HEK293 (cell line): ENCODE results near the gene NUP54.

Source experiments
- CTCF ChIA-PET: fragments of 350-600 bp; formaldehyde crosslinking; extraction: SDS; loops from one replicate; lab custom pipeline; 2021; ENCODE audit warnings: antibody characterized with exemption; lab: Yijun Ruan, JAX
- POLR2A ChIA-PET: fragments of 300-600 bp; formaldehyde crosslinking; extraction: SDS; loops from one replicate; lab custom pipeline; 2020; ENCODE audit warnings: antibody characterized with exemption, inconsistent platforms; lab: Yijun Ruan, JAX
- H3K27ac ChIP-seq: fragments of 200-500 bp; sonication (Bioruptor generic); 2 replicates; pipeline ENCODE4 v1.5.1; 2014; ENCODE audit warnings: low read depth, low read length, control low read depth, inconsistent platforms; ENCODE audit errors: extremely low read depth
- H3K36me3 ChIP-seq, 2 experiments: fragments of 200-500 bp in 1 of 2; sonication (Bioruptor generic) in 1 of 2; 1 replicate in 1 of 2; 2 replicates in 1 of 2; pipeline ENCODE4 v1.5.1; 2014 to 2017; ENCODE audit warnings: inconsistent platforms in 2 of 2, low read length in 2 of 2; ENCODE audit not compliant: control insufficient read depth in 2 of 2, insufficient read depth in 1 of 2
- H3K4me1 ChIP-seq: fragments of 200-500 bp; sonication (Bioruptor generic); 2 replicates; pipeline ENCODE4 v1.5.1; 2014; ENCODE audit warnings: mild to moderate bottlenecking, low read length, inconsistent platforms; ENCODE audit not compliant: control insufficient read depth, insufficient read depth
- H3K4me3 ChIP-seq: 2 replicates; pipeline ENCODE4 v1.5.1; 2011; ENCODE audit warnings: low read depth, mild to moderate bottlenecking, control low read depth, low read length, moderate library complexity
- H3K9me3 ChIP-seq: fragments of 200-500 bp; sonication (Bioruptor generic); 2 replicates; pipeline ENCODE4 v1.5.1; 2014; ENCODE audit warnings: low read depth, low read length, inconsistent platforms; ENCODE audit not compliant: control insufficient read depth, insufficient read depth
- GLIS1 ChIP-seq: fragments of 450-650 bp; formaldehyde crosslinking; IDR thresholded peaks from 2 replicates; pipeline ENCODE4 v1.5.1; 2016; ENCODE audit warnings: missing biosample characterization, missing genetic modification characterization
- PATZ1 ChIP-seq: fragments of 450-650 bp; formaldehyde crosslinking; IDR thresholded peaks from 2 replicates; pipeline ENCODE4 v1.5.1; 2016; ENCODE audit warnings: missing biosample characterization, missing genetic modification characterization
- PRDM2 ChIP-seq: fragments of 450-650 bp; formaldehyde crosslinking; IDR thresholded peaks from 2 replicates; pipeline ENCODE4 v1.5.1; 2016; ENCODE audit warnings: missing biosample characterization, missing genetic modification characterization, borderline replicate concordance
- SCRT2 ChIP-seq: fragments of 450-650 bp; formaldehyde crosslinking; IDR thresholded peaks from 2 replicates; pipeline ENCODE4 v1.5.1; 2016; ENCODE audit warnings: missing biosample characterization, missing genetic modification characterization
- YY1 ChIP-seq: fragments of 450-650 bp; formaldehyde crosslinking; IDR thresholded peaks from 2 replicates; pipeline ENCODE4 v1.5.1; 2018; ENCODE audit warnings: missing biosample characterization, missing genetic modification characterization
- YY2 ChIP-seq: fragments of 450-650 bp; formaldehyde crosslinking; IDR thresholded peaks from 2 replicates; pipeline ENCODE4 v1.5.1; 2016; ENCODE audit warnings: missing biosample characterization, missing genetic modification characterization
- ZBTB17 ChIP-seq: fragments of 450-650 bp; formaldehyde crosslinking; IDR thresholded peaks from 2 replicates; pipeline ENCODE4 v1.5.1; 2016; ENCODE audit warnings: missing biosample characterization, missing genetic modification characterization
- ZBTB21 ChIP-seq: fragments of 450-650 bp; formaldehyde crosslinking; IDR thresholded peaks from 2 replicates; pipeline ENCODE4 v1.5.1; 2017; ENCODE audit warnings: missing biosample characterization, missing genetic modification characterization
- ZFP41 ChIP-seq: fragments of 450-650 bp; formaldehyde crosslinking; IDR thresholded peaks from 2 replicates; pipeline ENCODE4 v1.5.1; 2016; ENCODE audit warnings: missing biosample characterization, missing genetic modification characterization, borderline replicate concordance
- ZNF112 ChIP-seq: fragments of 450-650 bp; formaldehyde crosslinking; IDR thresholded peaks from 2 replicates; pipeline ENCODE4 v1.5.0; 2017; ENCODE audit warnings: missing biosample characterization, missing genetic modification characterization
- ZNF140 ChIP-seq: fragments of 450-650 bp; formaldehyde crosslinking; IDR thresholded peaks from 2 replicates; pipeline ENCODE4 v1.5.1; 2016; ENCODE audit warnings: missing biosample characterization, missing genetic modification characterization
- ZNF16 ChIP-seq: fragments of 450-650 bp; formaldehyde crosslinking; IDR thresholded peaks from 2 replicates; pipeline ENCODE4 v1.5.1; 2016; ENCODE audit warnings: low read depth, missing biosample characterization, missing genetic modification characterization
- ZNF214 ChIP-seq: fragments of 450-650 bp; formaldehyde crosslinking; IDR thresholded peaks from 2 replicates; pipeline ENCODE4 v1.5.1; 2017; ENCODE audit warnings: missing biosample characterization, mild to moderate bottlenecking, missing genetic modification characterization, borderline replicate concordance
- ZNF335 ChIP-seq: fragments of 450-650 bp; formaldehyde crosslinking; conservative IDR thresholded peaks from 2 replicates; pipeline ENCODE4 v1.5.1; 2016; ENCODE audit warnings: missing biosample characterization, missing genetic modification characterization
- ZNF391 ChIP-seq: fragments of 450-650 bp; formaldehyde crosslinking; IDR thresholded peaks from 2 replicates; pipeline ENCODE4 v1.5.1; 2016; ENCODE audit warnings: low read depth, missing biosample characterization, missing genetic modification characterization, borderline replicate concordance
- ZNF473 ChIP-seq: fragments of 450-650 bp; formaldehyde crosslinking; IDR thresholded peaks from 2 replicates; pipeline ENCODE4 v1.5.1; 2017; ENCODE audit warnings: missing biosample characterization, missing genetic modification characterization
- ZNF555 ChIP-seq: fragments of 450-650 bp; formaldehyde crosslinking; conservative IDR thresholded peaks from 2 replicates; pipeline ENCODE4 v1.5.1; 2017; ENCODE audit warnings: missing biosample characterization, mild to moderate bottlenecking, missing genetic modification characterization, inconsistent platforms
- ZNF571 ChIP-seq: fragments of 450-650 bp; formaldehyde crosslinking; IDR thresholded peaks from 2 replicates; pipeline ENCODE4 v1.5.0; 2017; ENCODE audit warnings: missing biosample characterization, missing genetic modification characterization
- ZNF660 ChIP-seq: fragments of 450-650 bp; IDR thresholded peaks from 2 replicates; pipeline ENCODE4 v1.5.1; 2018; ENCODE audit warnings: missing biosample characterization, mild to moderate bottlenecking, missing genetic modification characterization
- ZNF677 ChIP-seq: fragments of 450-650 bp; IDR thresholded peaks from 2 replicates; pipeline ENCODE4 v1.5.0; 2018; ENCODE audit warnings: missing biosample characterization, mild to moderate bottlenecking, missing genetic modification characterization, moderate library complexity
- ZNF701 ChIP-seq: fragments of 450-650 bp; formaldehyde crosslinking; IDR thresholded peaks from 2 replicates; pipeline ENCODE4 v1.5.1; 2016; ENCODE audit warnings: missing biosample characterization, missing genetic modification characterization
- ZNF747 ChIP-seq: fragments of 450-650 bp; formaldehyde crosslinking; IDR thresholded peaks from 2 replicates; pipeline ENCODE4 v1.5.1; 2016; ENCODE audit warnings: missing biosample characterization, missing genetic modification characterization
- ZNF777 ChIP-seq: fragments of 450-650 bp; formaldehyde crosslinking; IDR thresholded peaks from 2 replicates; pipeline ENCODE4 v1.5.1; 2017; ENCODE audit warnings: missing biosample characterization, missing genetic modification characterization, borderline replicate concordance
- TF ChIP-seq, protein P1 (sequence below): fragments of 450-650 bp; formaldehyde crosslinking; IDR thresholded peaks from 2 replicates; pipeline ENCODE4; 2016; ENCODE audit warnings: missing biosample characterization, missing genetic modification characterization
- TF ChIP-seq, protein P2 (sequence below): fragments of 450-650 bp; formaldehyde crosslinking; IDR thresholded peaks from 2 replicates; pipeline ENCODE4 v1.5.1; 2017; ENCODE audit warnings: missing biosample characterization, missing genetic modification characterization

NUP54 gene

DNA sequence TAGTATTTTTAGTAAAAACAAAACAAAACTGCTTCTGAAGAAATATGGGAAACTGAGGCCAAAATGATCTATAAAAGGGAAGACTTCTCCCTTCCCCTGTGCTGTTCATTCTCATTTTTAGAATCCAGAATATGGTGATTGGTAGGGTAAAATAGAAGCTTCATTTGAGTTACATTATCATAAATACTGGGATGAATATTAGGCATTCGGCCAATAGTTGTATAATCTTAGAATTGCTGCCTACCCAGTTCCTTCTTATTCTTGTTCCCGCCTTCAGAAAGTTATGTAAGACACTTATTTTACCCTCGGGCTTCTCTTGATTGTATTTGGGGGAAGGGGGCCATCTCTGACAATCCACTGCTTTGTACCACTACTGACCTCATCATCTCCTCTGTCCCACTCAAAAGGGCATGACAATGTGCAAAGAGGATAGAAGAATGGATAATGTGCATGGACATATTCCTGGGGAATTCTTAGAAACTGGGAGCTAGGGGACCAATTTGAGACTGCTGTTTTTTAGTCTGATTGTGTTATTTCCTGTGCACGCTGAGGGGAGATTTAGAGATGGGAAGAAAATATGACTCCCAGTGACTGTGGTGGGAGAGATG is 73.1 kb downstream of the NUP54 start (continued):
- no peak for TF ChIP-seq ZNF555 (tag by site-specific recombination)

DNA sequence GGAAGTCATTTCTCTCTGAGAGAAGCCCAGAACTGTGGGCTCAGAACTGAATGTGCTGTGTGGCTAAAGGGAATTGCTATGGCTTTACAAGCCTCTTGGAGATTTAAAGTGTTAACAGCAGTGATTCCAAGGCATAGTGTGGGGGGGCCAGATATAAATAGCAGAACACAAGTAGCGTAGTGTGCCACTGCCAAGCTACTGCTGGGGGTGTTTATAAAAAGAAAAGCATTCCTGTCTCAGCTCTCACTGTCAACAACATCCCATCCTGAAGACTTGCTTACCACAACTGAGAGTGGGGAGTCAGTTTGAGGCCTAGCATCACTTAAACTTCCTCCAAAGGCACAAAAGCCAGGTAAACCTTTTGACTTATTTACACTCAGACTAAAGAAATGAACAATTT is 73.7 kb downstream of the NUP54 start, which contains the start of gene ART3:
TSS of gene ART3 (plus strand) at position 242 of the 400 bp plus-strand sequence. CDS start 1,181 bp downstream, outside the sequence.
- CTCF ChIA-PET: interaction anchor here (1.4 to 2.1 kb wide), 3 partner anchors 13 to 179 kb away, joined by 3 to 11 read pairs (median 4); no protein-coding TSS in a partner anchor
- no peaks in the 10 kb centered on the region for H3K4me1 ChIP-seq
- TF ChIP-seq ZNF677: no peak
- no peak for TF ChIP-seq ZNF660
- TF ChIP-seq, protein P1, sequence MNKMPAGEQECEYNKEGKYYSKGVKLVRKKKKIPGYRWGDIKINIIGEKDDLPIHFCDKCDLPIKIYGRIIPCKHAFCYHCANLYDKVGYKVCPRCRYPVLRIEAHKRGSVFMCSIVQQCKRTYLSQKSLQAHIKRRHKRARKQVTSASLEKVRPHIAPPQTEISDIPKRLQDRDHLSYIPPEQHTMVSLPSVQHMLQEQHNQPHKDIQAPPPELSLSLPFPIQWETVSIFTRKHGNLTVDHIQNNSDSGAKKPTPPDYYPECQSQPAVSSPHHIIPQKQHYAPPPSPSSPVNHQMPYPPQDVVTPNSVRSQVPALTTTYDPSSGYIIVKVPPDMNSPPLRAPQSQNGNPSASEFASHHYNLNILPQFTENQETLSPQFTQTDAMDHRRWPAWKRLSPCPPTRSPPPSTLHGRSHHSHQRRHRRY: no peak
- TF ChIP-seq YY1 (tag by site-specific recombination): no peak
- TF ChIP-seq ZNF777 (tag by site-specific recombination): no peak
- TF ChIP-seq ZNF16 (tag by site-specific recombination): no peak
- TF ChIP-seq ZNF747 (tag by site-specific recombination): no peak
- no peak for TF ChIP-seq YY2 (tag by site-specific recombination)
- TF ChIP-seq ZNF335 (tag by site-specific recombination): no peak
- TF ChIP-seq ZFP41 (tag by site-specific recombination): no peak
- no peak for TF ChIP-seq ZNF112 (tag by site-specific recombination)
- TF ChIP-seq GLIS1 (tag by site-specific recombination): no peak
- TF ChIP-seq ZNF571 (tag by site-specific recombination): no peak
- TF ChIP-seq ZNF214: no peak
- no peak for TF ChIP-seq ZNF473 (tag by site-specific recombination)
- no peak for TF ChIP-seq PRDM2 (tag by site-specific recombination)
- TF ChIP-seq ZNF701 (tag by site-specific recombination): no peak
- POLR2A ChIA-PET: no interaction called here
- no peak within 1 kb of the TSS for H3K4me3 ChIP-seq
- no peaks in the 10 kb centered on the region for H3K9me3 ChIP-seq
- no peaks in the 10 kb centered on the region for H3K36me3 ChIP-seq
- H3K27ac ChIP-seq: no peak within 1 kb of the TSS

GRCh38 chr4:76072760-76073159 is 75.4 kb downstream of the NUP54 start:
- ChIA-PET POLR2A (no interaction called here), CTCF (interaction anchor here (0.6 kb wide), 1 partner anchor 52 kb away, joined by 3 read pairs; no protein-coding TSS in a partner anchor)
- no peaks in the 10 kb centered on the region for H3K4me1 ChIP-seq
- TF ChIP-seq ZBTB21 (tag by site-specific recombination) (no peak), ZNF777 (tag by site-specific recombination) (no peak), ZNF140 (tag by site-specific recombination) (no peak), ZBTB17 (tag by site-specific recombination) (no peak), PATZ1 (tag by site-specific recombination) (no peak), ZNF747 (tag by site-specific recombination) (no peak), ZNF391 (tag by site-specific recombination) (no peak), SCRT2 (tag by site-specific recombination) (no peak)
- TF ChIP-seq, protein P2, sequence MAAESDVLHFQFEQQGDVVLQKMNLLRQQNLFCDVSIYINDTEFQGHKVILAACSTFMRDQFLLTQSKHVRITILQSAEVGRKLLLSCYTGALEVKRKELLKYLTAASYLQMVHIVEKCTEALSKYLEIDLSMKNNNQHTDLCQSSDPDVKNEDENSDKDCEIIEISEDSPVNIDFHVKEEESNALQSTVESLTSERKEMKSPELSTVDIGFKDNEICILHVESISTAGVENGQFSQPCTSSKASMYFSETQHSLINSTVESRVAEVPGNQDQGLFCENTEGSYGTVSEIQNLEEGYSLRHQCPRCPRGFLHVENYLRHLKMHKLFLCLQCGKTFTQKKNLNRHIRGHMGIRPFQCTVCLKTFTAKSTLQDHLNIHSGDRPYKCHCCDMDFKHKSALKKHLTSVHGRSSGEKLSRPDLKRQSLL (tag by site-specific recombination): no peak

More at GRCh38 chr4:76072760-76073159, 75.4 kb downstream of the NUP54 start:
- no peak overlapping the region for H3K4me3 ChIP-seq
- H3K9me3 ChIP-seq: no peaks in the 10 kb centered on the region
- H3K36me3 ChIP-seq: no peaks in the 10 kb centered on the region
- no peak overlapping the region for H3K27ac ChIP-seq
